Tibial nerve (tissue), 3 donors: ENCODE results near the gene PDE1C.

Experiments used
- CTCF ChIP-seq, 5 experiments: fragments of 200-600 bp in 3 of 5; fragments of 450-650 bp in 2 of 5; sonication (generic) in 3 of 5; IDR thresholded peaks; one replicate each; pipeline ENCODE4 v1.5.1; 2016 to 2019; ENCODE audit warnings: antibody characterized with exemption in 5 of 5, mild to moderate bottlenecking in 3 of 5, moderate library complexity in 2 of 5
- POLR2A ChIP-seq, 2 donors: fragments of 450-650 bp; IDR thresholded peaks; one replicate each; pipeline ENCODE4 v1.6.1; 2017; ENCODE audit warnings: antibody characterized with exemption in 2 of 2, mild to moderate bottlenecking in 2 of 2, moderate library complexity in 2 of 2

DNA sequence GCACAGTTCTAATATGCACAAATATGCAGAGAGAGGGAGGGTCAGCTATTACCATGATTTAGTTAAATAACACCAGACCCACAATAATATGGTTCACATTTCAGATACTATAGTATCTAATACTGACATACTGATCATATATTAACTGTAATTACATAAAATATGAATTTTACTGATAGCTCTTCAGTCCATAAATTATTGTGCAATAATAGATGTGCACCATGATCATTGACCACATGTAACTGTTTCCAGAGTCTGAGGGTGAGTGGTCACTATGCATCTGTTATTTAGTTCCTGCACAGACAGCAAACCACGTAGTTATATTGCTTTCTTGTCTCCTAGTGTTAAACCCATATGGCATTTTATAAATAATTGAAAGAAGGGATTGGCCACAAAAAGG, 353.9 kb downstream of the PDE1C start:
- TF ChIP-seq CTCF (IDR thresholded peaks at IDR 0.05) (no peak), POLR2A (IDR thresholded peaks at IDR 0.05) (no peak)
